ENCODE data around the gene NWD2.

NWD2 gene

DNA sequence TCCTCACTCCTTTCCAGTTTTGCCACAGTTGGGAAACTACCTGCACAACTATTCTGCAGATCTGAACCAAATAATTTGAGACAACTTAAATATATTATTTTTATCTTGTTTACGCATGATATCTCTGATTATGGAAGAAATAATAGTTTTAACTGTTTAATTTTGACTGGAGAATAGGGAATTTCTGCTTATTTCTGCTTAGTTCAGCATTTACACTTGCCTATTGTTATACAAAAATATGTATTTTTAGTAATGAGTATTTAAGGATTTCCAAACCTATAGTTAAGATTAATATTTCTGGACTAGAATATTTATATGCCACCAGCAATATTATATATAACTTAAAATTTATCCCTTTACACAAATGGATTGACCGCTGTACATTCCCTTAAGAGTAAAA is 125.5 kb downstream of the NWD2 start:
- DNase-seq (ENCODE audit: extremely low read depth, insufficient read length), result no peak
- H3K27me3 ChIP-seq (replicated peaks; ENCODE audit: control insufficient read depth, insufficient read depth, low read length), result no peaks in the 10 kb centered on the region
- TF ChIP-seq, protein P1, sequence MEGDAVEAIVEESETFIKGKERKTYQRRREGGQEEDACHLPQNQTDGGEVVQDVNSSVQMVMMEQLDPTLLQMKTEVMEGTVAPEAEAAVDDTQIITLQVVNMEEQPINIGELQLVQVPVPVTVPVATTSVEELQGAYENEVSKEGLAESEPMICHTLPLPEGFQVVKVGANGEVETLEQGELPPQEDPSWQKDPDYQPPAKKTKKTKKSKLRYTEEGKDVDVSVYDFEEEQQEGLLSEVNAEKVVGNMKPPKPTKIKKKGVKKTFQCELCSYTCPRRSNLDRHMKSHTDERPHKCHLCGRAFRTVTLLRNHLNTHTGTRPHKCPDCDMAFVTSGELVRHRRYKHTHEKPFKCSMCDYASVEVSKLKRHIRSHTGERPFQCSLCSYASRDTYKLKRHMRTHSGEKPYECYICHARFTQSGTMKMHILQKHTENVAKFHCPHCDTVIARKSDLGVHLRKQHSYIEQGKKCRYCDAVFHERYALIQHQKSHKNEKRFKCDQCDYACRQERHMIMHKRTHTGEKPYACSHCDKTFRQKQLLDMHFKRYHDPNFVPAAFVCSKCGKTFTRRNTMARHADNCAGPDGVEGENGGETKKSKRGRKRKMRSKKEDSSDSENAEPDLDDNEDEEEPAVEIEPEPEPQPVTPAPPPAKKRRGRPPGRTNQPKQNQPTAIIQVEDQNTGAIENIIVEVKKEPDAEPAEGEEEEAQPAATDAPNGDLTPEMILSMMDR (IDR thresholded peaks at IDR 0.05; ENCODE audit: insufficient read depth, low read length, poor library complexity, severe bottlenecking), result no peak
- no peaks in the 10 kb centered on the region for H3K36me3 ChIP-seq (ENCODE audit: control insufficient read depth, insufficient read depth, low read length)
- no peak overlapping the region for H3K4me3 ChIP-seq (replicated peaks; ENCODE audit: low read depth, low read length)

DNA sequence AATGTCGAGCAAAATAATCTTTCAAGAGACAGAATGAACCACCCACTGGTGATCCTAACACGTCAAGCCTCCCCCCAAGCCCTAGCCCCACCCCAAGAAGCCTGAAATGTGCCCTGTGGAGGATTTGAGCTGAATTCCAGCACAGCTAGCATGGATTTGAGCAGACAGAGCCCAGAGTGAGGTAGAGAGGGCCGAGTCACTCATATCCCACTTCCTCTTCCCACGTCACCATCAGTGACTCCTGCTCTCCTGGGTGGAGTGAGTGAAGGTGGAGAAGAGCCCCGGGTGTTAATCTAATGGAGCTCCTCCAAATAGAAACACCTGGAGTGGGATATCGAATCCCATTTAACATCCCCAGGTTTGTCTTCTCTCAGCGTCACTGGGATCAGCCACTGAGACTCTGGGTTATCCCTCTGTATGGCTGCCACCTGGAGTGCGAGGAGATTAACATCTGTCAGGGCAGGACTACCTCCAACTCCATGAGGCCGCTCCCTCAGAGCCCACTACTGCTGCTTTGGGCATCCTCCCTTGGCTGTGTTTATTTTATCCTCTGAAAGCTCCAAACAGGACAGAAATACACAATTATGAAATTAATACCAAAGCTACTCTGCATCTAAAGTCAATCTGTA is 136.6 kb downstream of the NWD2 start:
- Histone ChIP-seq H3K27me3 (replicated peaks; ENCODE audit: control insufficient read depth, insufficient read depth, low read length) (no peaks in the 10 kb centered on the region), H3K4me3 (replicated peaks; ENCODE audit: low read depth, low read length) (no peak overlapping the region), H3K36me3 (ENCODE audit: control insufficient read depth, insufficient read depth, low read length) (no peaks in the 10 kb centered on the region)
- TF ChIP-seq, protein P1 (IDR thresholded peaks at IDR 0.05; ENCODE audit: insufficient read depth, low read length, poor library complexity, severe bottlenecking), result no peak
- no peak for DNase-seq (ENCODE audit: extremely low read depth, insufficient read length)

DNA sequence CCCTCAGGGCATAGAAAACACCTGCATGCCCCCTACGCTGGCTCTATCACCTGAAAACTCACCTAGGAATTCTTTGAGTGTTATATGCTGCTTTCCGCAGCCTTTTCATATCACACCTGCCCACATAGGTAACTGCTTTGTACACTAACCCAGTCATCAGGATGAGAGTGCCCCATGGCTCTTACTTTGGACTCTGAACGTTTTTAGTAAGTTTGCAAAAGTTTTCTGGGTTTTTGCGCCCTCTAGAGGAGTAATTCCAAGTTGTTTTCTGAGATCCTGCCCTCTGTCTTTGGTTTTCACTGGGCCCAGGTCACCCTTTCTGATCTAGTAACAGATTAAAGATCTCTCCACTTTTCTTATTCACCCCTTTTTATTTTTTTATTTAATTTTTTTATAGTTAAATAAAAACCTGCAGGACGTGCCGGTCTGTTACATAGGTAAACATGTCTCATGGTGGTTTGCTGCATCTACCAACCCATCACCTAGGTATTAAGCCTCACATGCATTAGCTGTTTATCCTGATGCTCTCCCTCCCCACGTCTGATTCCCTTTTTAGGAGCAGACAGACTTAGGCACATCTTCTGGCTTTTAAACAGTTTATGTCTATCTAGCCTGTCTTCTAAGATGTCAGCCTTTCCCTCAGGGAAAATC is 139.2 kb downstream of the NWD2 start:
- Histone ChIP-seq H3K4me3 (replicated peaks; ENCODE audit: low read depth, low read length) (no peak overlapping the region), H3K36me3 (ENCODE audit: control insufficient read depth, insufficient read depth, low read length) (no peaks in the 10 kb centered on the region), H3K27me3 (replicated peaks; ENCODE audit: control insufficient read depth, insufficient read depth, low read length) (no peaks in the 10 kb centered on the region)
- TF ChIP-seq, protein P1 (IDR thresholded peaks at IDR 0.05; ENCODE audit: insufficient read depth, low read length, poor library complexity, severe bottlenecking), result peak; percentile 69
- no peak for DNase-seq (ENCODE audit: extremely low read depth, insufficient read length)

DNA sequence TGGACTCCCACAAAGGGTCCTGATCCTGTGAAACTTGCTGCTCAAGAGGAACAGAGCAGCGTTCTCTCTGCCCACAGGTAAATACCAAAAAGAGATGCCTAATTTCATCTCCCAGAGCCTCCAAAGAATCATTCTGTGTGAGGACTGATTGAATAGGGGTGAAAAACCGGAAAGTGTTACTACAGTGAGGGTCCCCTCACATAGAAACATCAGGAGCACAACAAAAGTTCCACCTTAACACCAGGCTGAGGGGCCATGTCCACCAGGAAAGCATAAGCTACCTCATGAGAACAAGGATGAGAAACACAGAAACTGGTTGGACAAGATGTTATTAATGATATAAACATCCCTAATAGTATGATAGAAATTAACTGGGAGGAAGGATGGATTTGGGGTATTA is 140.9 kb downstream of the NWD2 start:
- H3K36me3 ChIP-seq (ENCODE audit: control insufficient read depth, insufficient read depth, low read length), result no peaks in the 10 kb centered on the region
- H3K27me3 ChIP-seq (replicated peaks; ENCODE audit: control insufficient read depth, insufficient read depth, low read length), result no peaks in the 10 kb centered on the region
- no peak for DNase-seq (ENCODE audit: extremely low read depth, insufficient read length)
- no peak overlapping the region for H3K4me3 ChIP-seq (replicated peaks; ENCODE audit: low read depth, low read length)
- TF ChIP-seq, protein P1 (IDR thresholded peaks at IDR 0.05; ENCODE audit: insufficient read depth, low read length, poor library complexity, severe bottlenecking), result no peak

DNA sequence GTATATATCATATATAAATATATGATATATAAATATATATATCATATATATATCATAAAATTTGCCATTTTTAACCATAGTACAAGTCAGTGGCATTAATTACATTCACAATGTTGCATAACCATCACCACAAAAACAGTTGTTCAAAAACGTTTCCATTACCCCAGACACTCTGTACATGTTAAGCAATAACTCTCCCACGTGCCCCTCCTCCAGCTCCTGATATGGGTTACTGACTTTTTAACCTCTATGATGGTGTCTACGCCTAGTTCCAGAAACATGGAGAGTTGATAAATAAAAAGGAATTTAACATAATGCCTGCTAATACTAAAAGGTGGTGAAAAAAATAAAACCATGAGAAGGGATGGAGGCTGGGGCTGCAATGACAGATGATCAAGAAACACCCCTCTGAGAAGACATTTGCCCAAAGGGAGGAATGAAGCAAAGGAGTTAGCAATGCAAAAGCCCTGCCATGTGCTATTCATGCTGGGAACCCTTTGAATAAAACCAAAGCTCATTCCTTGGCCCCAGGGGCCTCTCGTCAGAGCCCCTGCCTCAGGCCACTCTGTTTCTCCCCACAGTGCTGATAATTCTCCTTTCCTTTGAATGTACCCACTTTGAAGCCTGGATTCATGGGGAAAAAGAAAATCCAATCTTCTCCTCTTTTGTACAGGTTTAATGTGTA is 144.3 kb downstream of the NWD2 start:
- Histone ChIP-seq H3K4me3 (replicated peaks; ENCODE audit: low read depth, low read length) (no peak overlapping the region), H3K36me3 (ENCODE audit: control insufficient read depth, insufficient read depth, low read length) (no peaks in the 10 kb centered on the region), H3K27me3 (replicated peaks; ENCODE audit: control insufficient read depth, insufficient read depth, low read length) (no peaks in the 10 kb centered on the region)
- TF ChIP-seq, protein P1 (IDR thresholded peaks at IDR 0.05; ENCODE audit: insufficient read depth, low read length, poor library complexity, severe bottlenecking), result no peak
- no peak for DNase-seq (ENCODE audit: extremely low read depth, insufficient read length)

All from GM06990 (cell line).